SJCRH30 (cell line): ENCODE measurements around the gene CCDC60. TPM values are rescaled to one million over a fixed set of nuclear protein-coding genes. Genes with fewer than 3 reads are reported as not detected.

Experiments
- DNase-seq, 2 experiments: peaks; one replicate each; pipeline ENCODE4 v3.0.0-alpha.2; 2015 to 2020
- H3K27ac ChIP-seq: fragments of 250-450 bp; sonication (Bioruptor Pico); 2 replicates; pipeline ENCODE4 v1.5.1; 2020; ENCODE audit warnings: mild to moderate bottlenecking, moderate library complexity
- H3K27me3 ChIP-seq: fragments of 250-450 bp; sonication (Bioruptor Pico); 2 replicates; pipeline ENCODE4 v1.5.1; 2020; ENCODE audit warnings: mild to moderate bottlenecking, moderate library complexity
- H3K36me3 ChIP-seq: fragments of 250-450 bp; sonication (Bioruptor Pico); 2 replicates; pipeline ENCODE4 v1.5.1; 2020; ENCODE audit warnings: mild to moderate bottlenecking, moderate library complexity
- H3K4me1 ChIP-seq: fragments of 250-450 bp; sonication (Bioruptor Pico); 2 replicates; pipeline ENCODE4 v1.5.1; 2020; ENCODE audit warnings: mild to moderate bottlenecking, moderate library complexity
- H3K4me3 ChIP-seq: fragments of 250-450 bp; sonication (Bioruptor Pico); 2 replicates; pipeline ENCODE4 v1.5.1; 2020; ENCODE audit warnings: mild to moderate bottlenecking, moderate library complexity
- H3K9me3 ChIP-seq: fragments of 250-450 bp; sonication (Bioruptor Pico); replicated peaks from 2 replicates; pipeline ENCODE4 v1.5.1; 2020; ENCODE audit warnings: mild to moderate bottlenecking, moderate library complexity
- total RNA-seq: library from RNA; depleted of rRNA; stranded (reverse); fragments of >200 nt; shearing (Covaris generic); gene quantifications from 2 replicates; pipeline ENCODE4 v1.2.3, GENCODE V29; 2014

Gene CCDC60
- total RNA-seq, 1 experiment from 2014 or later = 0.04 TPM

DNA sequence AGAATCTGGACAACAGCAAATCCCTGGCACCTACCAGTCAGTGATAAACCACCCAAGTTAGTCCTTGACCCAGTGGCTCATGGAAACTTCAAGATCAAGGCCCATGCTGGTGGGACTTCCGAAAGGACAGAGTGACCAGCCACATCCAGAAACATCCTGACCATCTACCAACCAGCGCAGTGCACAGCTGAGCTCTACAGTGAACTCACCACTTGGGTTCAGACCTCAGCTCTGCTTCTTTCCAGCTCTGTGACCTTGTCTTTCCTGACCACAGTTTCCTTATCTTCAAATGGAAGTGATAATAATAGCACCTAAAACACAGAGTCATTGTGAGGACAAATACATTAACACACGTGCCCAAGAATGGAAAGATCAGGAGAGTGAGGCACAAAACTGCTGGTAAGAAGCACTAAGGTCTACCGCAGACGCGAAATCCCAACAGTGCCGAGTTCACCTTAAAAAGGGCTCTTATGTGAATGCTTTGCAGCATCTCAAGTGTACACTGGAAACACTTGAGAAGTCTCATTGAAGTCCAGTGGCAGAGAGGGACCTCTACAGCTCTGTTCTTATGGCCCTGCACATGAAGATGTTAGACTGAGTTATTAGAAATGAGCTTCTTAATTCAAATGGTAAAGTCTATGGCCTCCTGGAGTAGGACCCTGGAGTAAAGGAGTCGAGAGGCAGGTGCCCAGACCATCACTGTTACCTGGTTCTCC lies 128.8 kb downstream of the CCDC60 start:
- no peaks in the 10 kb centered on the region for H3K4me1 ChIP-seq
- H3K27ac ChIP-seq = no peak overlapping the region
- H3K9me3 ChIP-seq = no peaks in the 10 kb centered on the region; the same call in 1 of the 2 replicates
- H3K27me3 ChIP-seq = no peaks in the 10 kb centered on the region
- H3K4me3 ChIP-seq = no peak overlapping the region
- no peak for DNase-seq
- H3K36me3 ChIP-seq = no peaks in the 10 kb centered on the region

DNA sequence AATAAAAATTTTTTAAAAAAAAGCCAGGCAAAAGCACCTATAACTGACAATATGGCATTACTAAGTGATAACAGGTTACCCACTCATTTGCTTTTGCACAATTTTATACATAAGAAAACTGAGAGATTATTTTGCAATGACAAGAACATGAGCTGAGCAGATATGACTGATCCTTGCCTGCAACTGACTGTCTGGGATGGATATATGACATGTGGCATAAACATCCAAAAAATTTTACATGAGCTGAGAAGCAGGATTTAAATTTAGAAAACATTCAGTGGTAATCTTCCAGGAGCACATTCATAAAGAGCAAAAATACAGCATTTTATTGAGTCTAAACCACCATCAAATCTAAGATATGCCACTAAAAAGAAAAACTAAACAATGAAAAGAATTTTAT lies 133.8 kb downstream of the CCDC60 start:
- Histone ChIP-seq H3K36me3 (no peaks in the 10 kb centered on the region), H3K27me3 (no peaks in the 10 kb centered on the region), H3K4me3 (no peak overlapping the region), H3K27ac (no peak overlapping the region), H3K4me1 (no peaks in the 10 kb centered on the region), H3K9me3 (no peaks in the 10 kb centered on the region)
- DNase-seq = no peak

DNA sequence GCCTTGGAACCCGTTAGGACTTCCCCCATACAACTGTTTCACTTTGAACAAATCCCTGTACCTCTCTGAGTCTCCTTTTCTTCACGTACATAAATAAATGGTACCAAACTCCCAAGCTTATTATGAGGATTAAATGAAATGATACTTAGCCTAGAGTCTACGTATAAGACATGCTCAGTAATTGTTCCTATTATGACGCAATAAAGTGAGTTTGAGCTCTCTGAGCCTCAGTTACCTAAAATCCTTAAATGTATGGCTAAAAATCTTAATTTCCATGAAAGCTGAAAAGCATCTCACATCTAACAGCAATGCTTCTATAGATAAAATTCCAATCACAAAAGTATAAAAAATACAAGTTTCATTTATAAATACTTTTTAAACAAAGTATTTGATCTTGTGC lies 141.1 kb downstream of the CCDC60 start:
- Histone ChIP-seq H3K4me3 (no peak overlapping the region), H3K27ac (no peak overlapping the region), H3K9me3 (no peaks in the 10 kb centered on the region), H3K36me3 (no peaks in the 10 kb centered on the region), H3K4me1 (no peaks in the 10 kb centered on the region), H3K27me3 (no peaks in the 10 kb centered on the region)
- no peak for DNase-seq

DNA sequence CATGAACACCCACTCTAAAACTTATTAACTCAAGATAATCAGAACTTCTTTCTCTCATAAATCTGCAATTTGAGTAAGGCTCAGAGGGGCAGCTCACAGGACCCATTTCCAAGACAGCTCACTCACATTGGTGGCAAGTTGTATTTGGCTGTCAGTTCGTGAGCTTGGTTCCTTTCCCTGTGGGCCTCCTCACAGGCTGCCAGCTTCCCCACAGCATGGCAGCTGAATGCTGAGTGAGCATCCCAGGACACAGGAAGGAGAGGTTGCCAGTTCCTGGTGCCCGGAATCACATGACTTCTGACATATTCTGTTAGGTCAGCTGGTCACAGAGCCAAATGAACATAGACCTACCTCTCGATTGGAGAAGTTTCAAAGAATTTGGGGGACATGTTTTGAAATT lies 142.4 kb downstream of the CCDC60 start:
- Histone ChIP-seq H3K27me3 (no peaks in the 10 kb centered on the region), H3K4me1 (no peaks in the 10 kb centered on the region), H3K4me3 (no peak overlapping the region), H3K9me3 (no peaks in the 10 kb centered on the region), H3K27ac (no peak overlapping the region), H3K36me3 (no peaks in the 10 kb centered on the region)
- no peak for DNase-seq

DNA sequence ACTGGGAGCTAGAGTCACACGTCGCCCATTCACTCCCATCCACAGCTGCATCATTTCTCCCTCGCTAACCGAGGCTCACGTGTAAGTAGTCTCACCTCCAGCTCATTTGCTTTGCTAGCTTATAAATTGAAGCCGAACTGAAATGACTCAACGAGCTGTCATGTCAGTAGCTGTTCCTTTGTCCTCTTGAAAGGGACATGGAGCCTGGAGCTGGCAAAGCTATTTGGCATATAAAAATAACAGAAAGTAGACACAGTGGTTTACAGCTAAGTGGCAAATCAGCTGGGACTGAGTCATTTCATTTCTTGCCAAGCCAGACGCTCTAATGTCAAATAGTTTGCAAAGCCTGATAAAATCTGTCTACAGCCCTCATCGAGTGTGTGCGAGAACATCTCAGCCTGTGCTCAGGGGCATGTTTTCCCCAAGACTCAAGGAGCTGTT lies 144.6 kb downstream of the CCDC60 start:
- H3K27ac ChIP-seq = no peak overlapping the region
- DNase-seq = no peak
- H3K36me3 ChIP-seq = no peaks in the 10 kb centered on the region
- no peaks in the 10 kb centered on the region for H3K9me3 ChIP-seq
- H3K4me3 ChIP-seq = no peak overlapping the region
- H3K4me1 ChIP-seq = no peaks in the 10 kb centered on the region
- H3K27me3 ChIP-seq = no peaks in the 10 kb centered on the region

DNA sequence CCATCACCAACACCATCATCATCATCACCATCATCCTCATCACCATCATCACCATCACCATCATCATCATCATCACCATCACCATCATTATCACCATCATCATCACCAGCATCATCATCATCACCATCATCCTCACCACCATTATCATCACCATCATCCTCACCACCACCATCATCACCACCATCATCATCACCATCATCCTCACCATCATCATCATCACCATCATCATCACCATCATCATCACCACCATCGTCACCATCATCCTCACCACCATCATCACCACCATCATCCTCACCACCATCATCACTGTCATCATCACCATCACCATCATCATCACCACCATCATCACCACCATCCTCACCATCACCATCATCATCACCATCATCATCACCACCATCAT lies 146.0 kb downstream of the CCDC60 start:
- Histone ChIP-seq H3K4me3 (no peak overlapping the region), H3K9me3 (no peaks in the 10 kb centered on the region), H3K27me3 (no peaks in the 10 kb centered on the region), H3K27ac (no peak overlapping the region), H3K36me3 (no peaks in the 10 kb centered on the region), H3K4me1 (no peaks in the 10 kb centered on the region)
- no peak for DNase-seq

DNA sequence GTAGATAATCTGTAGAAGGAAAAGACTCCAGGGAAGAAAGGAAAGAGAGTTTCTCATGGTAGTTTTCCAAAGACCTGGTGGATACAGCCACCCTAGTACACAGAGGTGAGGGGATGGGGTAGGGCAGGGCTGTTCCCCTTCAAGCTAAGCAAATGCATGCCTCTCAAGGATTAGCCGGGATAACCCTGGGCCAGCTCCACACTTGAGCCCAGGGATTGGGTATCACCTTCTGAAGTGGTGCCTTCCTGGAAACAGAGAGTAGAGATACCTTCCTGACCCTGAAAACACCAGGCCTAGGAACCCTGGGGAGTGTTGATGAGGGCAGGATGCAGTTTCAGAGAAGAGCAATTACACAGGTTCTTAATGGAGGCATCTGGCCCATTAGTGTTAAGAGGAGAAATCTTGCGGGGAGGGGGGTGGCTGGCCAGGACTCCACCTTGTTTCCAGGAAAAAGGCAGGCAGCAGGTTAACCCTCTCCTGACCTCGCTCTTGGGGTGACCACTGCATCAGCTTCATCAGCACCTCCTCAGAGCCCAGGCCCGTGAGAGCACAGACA lies 152.1 kb downstream of the CCDC60 start:
- H3K27ac ChIP-seq = no peak overlapping the region

DNA sequence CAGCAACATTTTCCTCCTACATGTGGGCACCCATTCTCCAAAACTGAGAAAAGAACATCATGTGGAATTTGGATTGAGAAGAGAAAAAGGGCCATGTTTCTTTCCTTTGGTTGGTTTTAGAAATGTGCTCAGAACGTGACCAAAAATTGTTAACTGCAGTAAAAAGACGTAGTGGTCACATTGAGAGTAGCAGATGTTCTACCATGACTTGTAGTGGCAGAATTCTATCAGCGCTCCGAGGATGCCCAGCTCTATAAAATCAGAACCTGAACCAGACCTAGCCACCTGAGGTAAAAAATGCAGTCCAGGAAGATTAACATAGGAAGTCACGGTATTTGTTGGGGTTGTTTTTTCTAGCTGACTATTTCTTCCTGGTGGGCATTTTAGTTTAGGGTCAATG lies 157.3 kb downstream of the CCDC60 start:
- no peaks in the 10 kb centered on the region for H3K36me3 ChIP-seq
- no peak for DNase-seq
- H3K4me3 ChIP-seq = no peak overlapping the region
- H3K27ac ChIP-seq = no peak overlapping the region
- H3K9me3 ChIP-seq = no peaks in the 10 kb centered on the region
- H3K27me3 ChIP-seq = peaks cover 3% of the 10 kb centered on the region; the same call in 1 of the 2 replicates
- no peaks in the 10 kb centered on the region for H3K4me1 ChIP-seq

More for the DNA sequence above, 152.1 kb downstream of the CCDC60 start:
- Histone ChIP-seq H3K36me3 (no peaks in the 10 kb centered on the region), H3K4me3 (no peak overlapping the region), H3K9me3 (no peaks in the 10 kb centered on the region), H3K27me3 (no peaks in the 10 kb centered on the region), H3K4me1 (no peaks in the 10 kb centered on the region)
- DNase-seq = no peak

DNA sequence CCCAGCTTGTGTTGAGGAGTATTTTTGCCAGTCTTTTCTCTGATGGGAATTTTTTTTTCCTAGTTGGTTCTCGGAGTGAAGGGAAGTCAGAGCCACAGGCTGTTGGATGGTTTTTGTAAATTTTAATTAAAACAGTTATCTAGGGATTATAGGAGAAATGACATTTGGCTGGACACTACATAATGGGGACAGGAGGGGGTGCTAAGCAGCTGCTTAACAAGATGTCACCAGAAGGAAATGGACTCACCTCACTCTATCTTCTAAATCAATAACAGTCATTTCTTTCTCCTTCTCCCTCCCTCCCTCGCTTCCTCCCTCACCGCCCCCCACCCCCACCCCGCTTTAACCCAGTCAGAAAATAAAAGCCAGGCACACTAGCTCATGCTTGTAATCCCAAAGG lies 165.7 kb downstream of the CCDC60 start:
- Histone ChIP-seq H3K36me3 (no peaks in the 10 kb centered on the region), H3K27me3 (peaks cover 5% of the 10 kb centered on the region; the same call in 1 of the 2 replicates), H3K4me1 (no peaks in the 10 kb centered on the region), H3K9me3 (no peaks in the 10 kb centered on the region), H3K27ac (no peak overlapping the region), H3K4me3 (no peak overlapping the region)
- no peak for DNase-seq

DNA sequence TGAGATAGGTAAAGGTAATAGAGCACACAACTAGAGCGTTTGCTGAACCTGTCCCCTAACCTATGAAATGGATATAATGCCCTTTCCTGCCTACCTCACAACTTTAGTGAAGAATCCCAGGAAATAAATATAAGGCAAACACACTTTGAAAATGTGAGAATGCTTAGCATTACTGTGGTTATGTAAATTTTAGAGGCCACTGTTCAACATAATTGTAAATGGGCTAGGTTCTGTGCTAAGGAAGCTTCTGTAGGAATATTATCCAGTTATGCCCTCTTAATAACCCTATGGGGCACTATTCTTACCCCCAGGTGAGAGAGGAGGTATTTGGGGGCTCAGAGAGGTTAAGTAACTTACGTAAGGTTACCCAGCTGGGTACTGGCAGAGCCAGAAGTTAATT lies 166.5 kb downstream of the CCDC60 start:
- H3K27ac ChIP-seq = no peak overlapping the region
- DNase-seq = no peak
- no peaks in the 10 kb centered on the region for H3K9me3 ChIP-seq
- no peak overlapping the region for H3K4me3 ChIP-seq
- H3K27me3 ChIP-seq = peaks cover 5% of the 10 kb centered on the region; the same call in 1 of the 2 replicates
- no peaks in the 10 kb centered on the region for H3K4me1 ChIP-seq
- no peaks in the 10 kb centered on the region for H3K36me3 ChIP-seq

DNA sequence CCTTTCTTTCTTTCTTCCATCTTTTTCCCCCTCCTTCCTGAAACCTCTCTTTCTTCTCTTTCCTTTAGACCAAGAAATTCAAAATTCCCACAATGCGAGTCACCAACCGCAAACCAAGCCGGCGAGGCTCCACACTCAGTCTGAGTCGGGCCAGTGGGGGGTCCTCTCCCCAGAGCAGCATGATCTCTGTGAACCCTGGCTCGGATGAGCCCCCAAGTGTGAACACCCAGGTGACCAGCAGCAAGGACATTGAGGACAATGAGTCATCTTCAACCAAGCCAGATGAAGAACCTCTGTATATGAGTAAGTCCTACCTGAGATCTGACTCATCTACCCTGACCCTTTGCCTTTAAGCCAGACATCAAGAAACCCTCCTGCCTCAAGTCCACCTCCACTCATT lies 170.5 kb downstream of the CCDC60 start:
- no peaks in the 10 kb centered on the region for H3K27me3 ChIP-seq
- no peaks in the 10 kb centered on the region for H3K36me3 ChIP-seq
- no peak overlapping the region for H3K27ac ChIP-seq
- H3K4me1 ChIP-seq = no peaks in the 10 kb centered on the region
- no peak overlapping the region for H3K4me3 ChIP-seq
- no peaks in the 10 kb centered on the region for H3K9me3 ChIP-seq
- DNase-seq = no peak

DNA sequence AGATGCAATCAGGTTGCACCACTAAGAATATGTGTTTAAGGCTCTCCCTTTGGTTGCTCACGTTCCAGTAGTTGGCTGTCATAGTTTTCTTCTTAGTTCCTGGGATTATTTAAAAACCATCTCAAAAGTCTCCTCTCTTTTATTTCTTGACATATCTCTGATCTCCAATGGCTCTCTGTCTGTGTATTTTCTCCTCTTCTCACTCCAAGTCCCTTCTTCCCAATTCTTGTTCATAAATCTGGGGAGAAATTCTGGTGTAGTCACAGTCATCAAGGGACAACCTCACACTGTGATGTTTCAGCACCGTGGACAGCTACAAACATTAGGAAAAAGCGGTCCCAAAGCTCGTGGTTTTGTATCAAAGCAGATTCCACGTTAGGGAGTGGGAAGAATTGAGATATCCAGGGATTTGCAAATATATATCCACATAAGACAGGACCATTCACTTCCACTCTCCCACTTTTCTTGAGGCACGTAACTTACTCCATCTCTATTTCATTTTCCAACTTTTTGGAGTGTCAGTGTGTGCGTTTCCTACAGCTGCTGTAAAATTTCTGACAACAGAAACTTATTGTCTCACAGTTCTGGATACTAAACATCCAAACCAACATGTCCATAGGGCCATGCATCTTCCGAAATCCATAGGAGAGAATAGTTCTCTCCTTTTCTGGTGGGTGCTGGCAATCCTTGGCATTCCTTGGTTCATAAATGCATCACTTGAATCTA lies 178.4 kb downstream of the CCDC60 start:
- peak; percentile 31 to 70 for DNase-seq
- Histone ChIP-seq H3K4me3 (no peak overlapping the region), H3K27ac (no peak overlapping the region), H3K36me3 (no peaks in the 10 kb centered on the region), H3K4me1 (no peaks in the 10 kb centered on the region), H3K27me3 (no peaks in the 10 kb centered on the region; the same call in 1 of the 2 replicates), H3K9me3 (no peaks in the 10 kb centered on the region)

DNA sequence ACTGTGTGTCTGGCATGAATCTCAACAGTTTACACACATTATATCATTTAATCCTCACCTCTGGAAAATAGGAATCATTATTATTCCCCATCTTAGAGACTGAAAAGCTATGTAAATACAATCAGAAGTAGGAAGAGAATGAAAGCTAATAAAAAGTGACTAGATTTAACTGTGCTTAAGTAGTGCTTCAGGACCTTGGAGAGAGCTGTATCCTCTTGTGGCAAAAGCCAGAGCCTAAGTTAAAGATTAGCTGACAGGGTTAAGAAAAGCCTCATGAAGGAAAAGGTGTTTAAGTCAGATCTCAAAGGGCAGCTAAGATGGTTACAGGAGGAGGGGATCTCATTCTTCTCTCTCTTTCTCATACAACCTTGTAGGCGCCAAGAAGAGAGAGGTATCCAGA lies 193.7 kb downstream of the CCDC60 start:
- H3K4me3 ChIP-seq = no peak overlapping the region
- no peak overlapping the region for H3K27ac ChIP-seq
- H3K36me3 ChIP-seq = no peaks in the 10 kb centered on the region
- H3K27me3 ChIP-seq = no peaks in the 10 kb centered on the region
- DNase-seq = peak in 1 of 2 experiments; percentile 36
- H3K4me1 ChIP-seq = no peaks in the 10 kb centered on the region
- no peaks in the 10 kb centered on the region for H3K9me3 ChIP-seq

DNA sequence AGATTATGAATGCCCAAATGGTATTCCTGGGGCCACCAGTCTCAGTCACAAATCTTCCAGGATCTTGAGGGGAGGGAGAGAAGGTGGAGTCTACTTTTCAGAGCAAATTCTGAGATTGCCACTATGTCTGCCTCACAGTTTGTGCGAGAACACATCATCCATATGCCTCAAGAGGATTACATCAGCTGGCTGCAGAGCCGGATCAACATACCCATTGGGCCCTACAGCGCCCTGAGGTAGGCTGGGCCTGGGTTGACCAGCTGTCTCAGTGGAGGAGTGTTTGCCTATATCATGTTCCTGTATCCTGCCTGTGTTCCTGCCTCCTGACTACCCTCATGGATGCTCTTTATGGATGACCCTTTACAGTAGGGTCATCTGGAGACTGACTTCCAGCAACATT lies 205.9 kb downstream of the CCDC60 start:
- H3K36me3 ChIP-seq = no peaks in the 10 kb centered on the region
- no peak overlapping the region for H3K27ac ChIP-seq
- no peaks in the 10 kb centered on the region for H3K27me3 ChIP-seq
- peak in 1 of 2 experiments; percentile 2 for DNase-seq
- no peaks in the 10 kb centered on the region for H3K9me3 ChIP-seq
- H3K4me1 ChIP-seq = no peaks in the 10 kb centered on the region
- H3K4me3 ChIP-seq = no peak overlapping the region
